Lung (tissue), 12 donors: ENCODE data around the gene COL4A2. TPM values are rescaled to one million over a fixed set of nuclear protein-coding genes. Genes with fewer than 3 reads are reported as not detected.
A peak's percentile ranks its signal among the peaks of the same experiment; 100 is the strongest.

Experiments
- ATAC-seq: fragments of 200-7000 bp; cut with Tn5 transposase; one replicate; pipeline ENCODE4 v1.9.1; 2020; ENCODE audit warnings: moderate number of reproducible peaks; ENCODE audit not compliant: insufficient read depth, low FRiP score
- DNase-seq, 3 donors: peaks; one replicate each; pipeline ENCODE4 v3.0.0-alpha.2; 2013 to 2017
- H3K27ac ChIP-seq, 2 donors: one replicate each; pipeline ENCODE4 v1.5.1; 2013; ENCODE audit warnings: mild to moderate bottlenecking in 2 of 2, moderate library complexity in 2 of 2, control low read depth in 1 of 2, inconsistent platforms in 1 of 2, low read depth in 1 of 2, low read length in 1 of 2
- H3K27me3 ChIP-seq, 3 donors: one replicate each; pipeline ENCODE4 v1.5.1; 2013; ENCODE audit warnings: low read length in 2 of 3; ENCODE audit not compliant: control insufficient read depth in 3 of 3, insufficient read depth in 3 of 3
- H3K36me3 ChIP-seq, 4 donors: one replicate each; pipeline ENCODE4 v1.5.1; 2013; ENCODE audit warnings: low read length in 4 of 4, mild to moderate bottlenecking in 1 of 4, moderate library complexity in 1 of 4; ENCODE audit not compliant: control insufficient read depth in 4 of 4, insufficient read depth in 4 of 4
- H3K4me1 ChIP-seq, 5 donors: one replicate each; pipeline ENCODE4 v1.5.1; 2013; ENCODE audit warnings: low read length in 5 of 5, mild to moderate bottlenecking in 2 of 5, moderate library complexity in 1 of 5; ENCODE audit not compliant: control insufficient read depth in 5 of 5, insufficient read depth in 5 of 5
- H3K4me3 ChIP-seq: one replicate; pipeline ENCODE4 v1.5.1; 2013; ENCODE audit warnings: mild to moderate bottlenecking, control low read depth, moderate library complexity
- H3K9ac ChIP-seq, 2 donors: one replicate each; pipeline ENCODE4 v1.5.1; 2013; ENCODE audit warnings: low read length in 2 of 2, control low read depth in 1 of 2; ENCODE audit not compliant: insufficient read depth in 1 of 2
- H3K9me3 ChIP-seq, 4 donors: one replicate each; pipeline ENCODE4 v1.5.1; 2013; ENCODE audit warnings: low read length in 3 of 4, mild to moderate bottlenecking in 1 of 4, moderate library complexity in 1 of 4; ENCODE audit not compliant: control insufficient read depth in 4 of 4, insufficient read depth in 3 of 4
- CTCF ChIP-seq: IDR thresholded peaks from 2 replicates; pipeline ENCODE4 v1.5.1; 2012; ENCODE audit warnings: mild to moderate bottlenecking; ENCODE audit errors: control extremely low read depth, extremely low read depth
- WGBS, 2 donors: extraction: QIAGEN DNeasy Blood & Tissue Kit; methylation state at CpG; one replicate each; pipeline ENCODE4 v1.1.7; 2013; 5-methylcytosine and 5-hydroxymethylcytosine counted together
- polyA plus RNA-seq, 2 donors: library from polyadenylated mRNA; stranded (reverse); fragments of 200-250 nt; gene quantifications; one replicate each; pipeline ENCODE4 v1.2.1, GENCODE V29; 2013
- total RNA-seq, 2 donors: library from RNA; depleted of rRNA in 1 of 2; stranded (reverse); fragments of >200 nt in 1 of 2; gene quantifications; one replicate each; pipeline ENCODE4 v1.2.1, GENCODE V29; 2014 to 2021
- donor health status: control.
- donor health status: control.
- donor health status: Bipolar disorder and iron deficiency.
- donor health status: healthy.
- donor health status: DM: yes; HTN: yes; CAD: no.

COL4A2 gene
- total and polyA plus RNA-seq, 4 donors, result 169 to 627 (median 339) TPM

DNA sequence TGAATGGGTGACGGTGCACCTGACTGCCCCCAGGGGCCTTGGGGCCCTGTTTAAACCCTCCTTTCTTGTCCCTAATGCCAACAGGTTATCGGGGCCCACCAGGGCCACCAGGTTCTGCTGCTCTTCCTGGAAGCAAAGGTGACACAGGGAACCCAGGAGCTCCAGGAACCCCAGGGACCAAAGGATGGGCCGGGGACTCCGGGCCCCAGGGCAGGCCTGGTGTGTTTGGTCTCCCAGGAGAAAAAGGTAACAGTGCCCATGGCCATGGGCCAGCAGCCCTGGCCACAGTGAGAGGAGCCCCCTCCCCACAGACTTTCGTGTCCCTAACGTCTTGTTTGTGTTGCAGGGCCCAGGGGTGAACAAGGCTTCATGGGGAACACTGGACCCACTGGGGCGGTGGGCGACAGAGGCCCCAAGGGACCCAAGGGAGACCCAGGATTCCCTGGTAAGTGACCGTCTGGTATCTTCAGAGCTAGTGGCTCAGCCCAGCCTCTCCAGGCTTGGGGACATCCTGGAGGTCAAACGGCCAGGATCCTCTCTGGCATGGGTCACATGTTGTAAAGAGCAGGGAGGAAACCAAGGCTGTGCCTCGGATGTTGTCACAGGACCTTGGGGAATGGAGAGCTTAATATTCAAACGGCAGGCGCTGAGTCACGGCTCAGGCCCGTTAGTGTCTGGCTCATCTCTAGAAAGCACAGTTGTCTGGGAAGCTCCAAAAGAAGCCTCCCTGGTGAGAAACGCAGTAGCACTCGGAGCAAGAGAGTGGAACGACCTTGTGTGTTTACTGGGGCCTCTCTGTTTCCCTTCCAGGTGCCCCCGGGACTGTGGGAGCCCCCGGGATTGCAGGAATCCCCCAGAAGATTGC lies 196.2 kb downstream of the COL4A2 start:
- WGBS, 2 donors, result 72 to 86% methylated on average over 20 of the region's 20 CpGs
- DNase-seq (no peak), ATAC-seq (no peak)
- Histone ChIP-seq H3K36me3 (peaks cover 24 to 53% (median 42%) of the 10 kb centered on the region in 4 donors), H3K4me1 (peaks cover 0 to 18% (median 5%) of the 10 kb centered on the region in 5 donors), H3K27me3 (no peaks in the 10 kb centered on the region), H3K9ac (no peak overlapping the region), H3K4me3 (no peak overlapping the region), H3K9me3 (no peaks in the 10 kb centered on the region), H3K27ac (peak overlapping the region in 1 of 2 donors; percentile 39)
- no peak for TF ChIP-seq CTCF

DNA sequence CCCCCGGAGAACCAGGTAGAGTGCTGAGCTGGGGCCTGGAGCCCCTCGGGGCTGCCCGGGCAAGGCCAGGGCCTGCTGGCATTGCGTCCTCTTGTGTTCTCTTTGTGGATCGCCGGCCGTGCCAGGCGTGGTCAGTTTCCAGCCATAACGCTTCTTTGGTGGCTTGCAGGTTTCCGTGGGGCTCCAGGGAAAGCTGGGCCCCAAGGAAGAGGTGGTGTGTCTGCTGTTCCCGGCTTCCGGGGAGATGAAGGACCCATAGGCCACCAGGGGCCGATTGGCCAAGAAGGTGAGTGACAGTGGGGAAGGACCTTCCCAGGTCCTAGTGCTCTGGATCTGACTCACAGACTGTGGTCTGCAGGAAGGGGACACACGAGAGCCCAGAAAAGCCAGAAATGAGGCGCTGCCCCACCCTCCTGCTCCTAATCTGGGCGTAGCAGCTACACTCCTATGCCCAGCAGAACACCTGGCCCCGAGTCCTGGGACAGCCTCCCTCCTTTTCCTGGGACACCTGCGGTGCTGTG lies 197.0 kb downstream of the COL4A2 start:
- no peak for DNase-seq
- Histone ChIP-seq H3K27ac (peak overlapping the region in 1 of 2 donors; percentile 39), H3K9me3 (no peaks in the 10 kb centered on the region), H3K27me3 (no peaks in the 10 kb centered on the region), H3K36me3 (peaks cover 27 to 48% (median 43%) of the 10 kb centered on the region in 4 donors), H3K4me3 (no peak overlapping the region), H3K9ac (no peak overlapping the region), H3K4me1 (peaks cover 0 to 18% (median 5%) of the 10 kb centered on the region in 5 donors)
- no peak for TF ChIP-seq CTCF
- WGBS, 2 donors, result 90 to 92% methylated on average over 18 of the region's 18 CpGs
- no peak for ATAC-seq

GRCh38 chr13:110505594-110505993 lies 198.5 kb downstream of the COL4A2 start:
- H3K4me3 ChIP-seq, result no peak overlapping the region
- DNase-seq, result no peak
- ATAC-seq, result no peak
- no peaks in the 10 kb centered on the region for H3K27me3 ChIP-seq
- H3K27ac ChIP-seq, result no peak overlapping the region
- H3K36me3 ChIP-seq, result peaks cover 19 to 56% (median 37%) of the 10 kb centered on the region in 4 donors
- WGBS, 2 donors, result 94% methylated on average over 10 of the region's 10 CpGs
- no peak overlapping the region for H3K9ac ChIP-seq
- no peaks in the 10 kb centered on the region for H3K9me3 ChIP-seq
- peaks cover 0 to 28% (median 5%) of the 10 kb centered on the region in 5 donors for H3K4me1 ChIP-seq
- TF ChIP-seq CTCF, result no peak
